ENCODE data around the gene LBX2. TPM values are rescaled to one million over a fixed set of nuclear protein-coding genes. Genes with fewer than 3 reads are reported as not detected.

The LBX2 gene
- total and polyA plus RNA-seq, 5 experiments from 2014 or later: not detected

- Mint-ChIP-seq H3K27ac (no peak overlapping the region), H3K4me1 (peaks cover 22 to 43% (median 40%) of the 10 kb centered on the region in 4 donors), H3K9me3 (peaks cover 0 to 1% (median 0%) of the 10 kb centered on the region in 9 donors), H3K27me3 (peaks cover 9 to 53% (median 33%) of the 10 kb centered on the region in 5 donors), H3K36me3 (peaks cover 4 to 14% (median 8%) of the 10 kb centered on the region in 3 donors), H3K4me3 (peak overlapping the region in 2 of 10 donors; percentile 3 to 21)
- no peak for ATAC-seq
- POLR2A ChIA-PET: interaction anchor here (0.7 to 2.7 kb wide), 5 partner anchors 7 to 499 kb away, joined by 3 to 18 read pairs (median 5); partner anchors contain the start of genes AUP1 and HTRA2
- DNase-seq: no peak
These were observed 11.9 kb upstream of the LBX2 start for GRCh38 chr2:74511104-74511989.

- H3K27ac Mint-ChIP-seq: peak overlapping the region in 1 of 10 donors; percentile 10
- peaks cover 18 to 42% (median 38%) of the 10 kb centered on the region in 4 donors for H3K4me1 Mint-ChIP-seq
- ATAC-seq: no peak
- peaks cover 5 to 23% (median 16%) of the 10 kb centered on the region in 3 donors for H3K36me3 Mint-ChIP-seq
- H3K4me3 Mint-ChIP-seq: no peak overlapping the region
- H3K27me3 Mint-ChIP-seq: peaks cover 8 to 52% (median 33%) of the 10 kb centered on the region in 5 donors
- POLR2A ChIA-PET: interaction anchor here (0.9 to 2.7 kb wide), 4 partner anchors 8 to 52 kb away, joined by 3 to 18 read pairs (median 6); partner anchors contain the start of genes AUP1, CCDC142, HTRA2 and TTC31
- no peak for DNase-seq
- H3K9me3 Mint-ChIP-seq: peaks cover 0 to 1% (median 0%) of the 10 kb centered on the region in 9 donors
These were observed 10.9 kb upstream of the LBX2 start for GRCh38 chr2:74510272-74510671.

- DNase-seq (no peak), ATAC-seq (peak; percentile 3 to 11)
- Mint-ChIP-seq H3K27ac (peak overlapping the region; percentile 98 to 100 (median 100)), H3K4me3 (peak overlapping the region; percentile 95 to 100 (median 99)), H3K9me3 (peaks cover 0 to 9% (median 0%) of the 10 kb centered on the region in 9 donors), H3K36me3 (peaks cover 15 to 36% (median 31%) of the 10 kb centered on the region in 3 donors), H3K4me1 (peaks cover 17 to 55% (median 50%) of the 10 kb centered on the region in 4 donors), H3K27me3 (peaks cover 17 to 64% (median 41%) of the 10 kb centered on the region in 5 donors)
- POLR2A ChIA-PET: interaction anchor here (1.1 to 2.9 kb wide), 7 partner anchors 9 to 50 kb away, joined by 3 to 17 read pairs (median 5); partner anchors contain the start of genes CCDC142, MOGS, TTC31 and WBP1
These were observed 8.6 kb upstream of the LBX2 start for GRCh38 chr2:74507926-74508520.

- Mint-ChIP-seq H3K4me3 (peak within 1 kb of the TSS; percentile 95 to 100 (median 99)), H3K36me3 (peaks cover 15 to 36% (median 31%) of the 10 kb centered on the region in 3 donors), H3K27me3 (peaks cover 14 to 64% (median 39%) of the 10 kb centered on the region in 5 donors), H3K9me3 (peaks cover 0 to 9% (median 0%) of the 10 kb centered on the region in 9 donors), H3K27ac (peak within 1 kb of the TSS; percentile 98 to 100 (median 100)), H3K4me1 (peaks cover 16 to 58% (median 54%) of the 10 kb centered on the region in 4 donors)
- POLR2A ChIA-PET: interaction anchor here (0.6 to 2.9 kb wide), 13 partner anchors 9 to 1330 kb away, joined by 3 to 17 read pairs (median 3); partner anchors contain the start of genes AUP1, CCDC142, HTRA2 and MOGS
- peak; percentile 92 to 100 (median 98) for DNase-seq
- peak; percentile 88 to 95 for ATAC-seq
These were observed 7.9 kb upstream of the LBX2 start, which contains the start of gene PCGF1 for GRCh38 chr2:74507145-74507925. Gene PCGF1 (minus strand): TSS chr2:74507695. CDS start chr2:74507668, 27 bp downstream.

GRCh38 chr2:74505448-74506246 lies 6.2 kb upstream of the LBX2 start:
- Mint-ChIP-seq H3K9me3 (peaks cover 0 to 9% (median 0%) of the 10 kb centered on the region in 9 donors), H3K27ac (peak overlapping the region in 1 of 10 donors; percentile 44), H3K4me3 (peak overlapping the region in 9 of 10 donors; percentile 4 to 60 (median 33)), H3K36me3 (peaks cover 15 to 36% (median 31%) of the 10 kb centered on the region in 3 donors), H3K4me1 (peaks cover 22 to 65% (median 61%) of the 10 kb centered on the region in 4 donors), H3K27me3 (peaks cover 14 to 68% (median 43%) of the 10 kb centered on the region in 5 donors)
- POLR2A ChIA-PET: interaction anchor here (1.0 to 2.5 kb wide), 7 partner anchors 10 to 83 kb away, joined by 3 to 17 read pairs (median 5); partner anchors contain the start of genes AUP1, CCDC142, DOK1 and HTRA2
- no peak for ATAC-seq
- DNase-seq: no peak

- Mint-ChIP-seq H3K9me3 (peaks cover 0 to 9% (median 0%) of the 10 kb centered on the region in 9 donors), H3K27me3 (peaks cover 15 to 77% (median 42%) of the 10 kb centered on the region in 5 donors), H3K27ac (peak overlapping the region in 1 of 10 donors; percentile 71), H3K36me3 (peaks cover 15 to 36% (median 31%) of the 10 kb centered on the region in 3 donors), H3K4me1 (peaks cover 22 to 74% (median 67%) of the 10 kb centered on the region in 4 donors), H3K4me3 (peak overlapping the region in 9 of 10 donors; percentile 21 to 75 (median 57))
- POLR2A ChIA-PET: interaction anchor here (0.7 to 2.5 kb wide), 9 partner anchors 9 to 84 kb away, joined by 3 to 9 read pairs (median 4); partner anchors contain the start of genes AUP1, DOK1, HTRA2 and MRPL53
- ATAC-seq (no peak), DNase-seq (no peak)
These were observed 5.2 kb upstream of the LBX2 start for GRCh38 chr2:74504591-74504990.

GRCh38 chr2:74503506-74504475 lies 4.4 kb upstream of the LBX2 start:
- H3K36me3 Mint-ChIP-seq: peaks cover 15 to 36% (median 31%) of the 10 kb centered on the region in 3 donors
- H3K4me3 Mint-ChIP-seq: peak overlapping the region; percentile 57 to 80 (median 68)
- peaks cover 26 to 79% (median 73%) of the 10 kb centered on the region in 4 donors for H3K4me1 Mint-ChIP-seq
- POLR2A ChIA-PET: interaction anchor here (0.6 to 2.5 kb wide), 11 partner anchors 8 to 85 kb away, joined by 3 to 9 read pairs (median 3); partner anchors contain the start of genes AUP1, CCDC142, HTRA2 and MRPL53
- no peak for ATAC-seq
- peaks cover 20 to 84% (median 45%) of the 10 kb centered on the region in 5 donors for H3K27me3 Mint-ChIP-seq
- DNase-seq: no peak
- no peak overlapping the region for H3K27ac Mint-ChIP-seq
- peaks cover 0 to 9% (median 0%) of the 10 kb centered on the region in 9 donors for H3K9me3 Mint-ChIP-seq

- H3K4me1 Mint-ChIP-seq: peaks cover 24 to 79% (median 73%) of the 10 kb centered on the region in 4 donors
- no peak for ATAC-seq
- peak in 5 of 10 donors; percentile 18 to 43 (median 31) for DNase-seq
- H3K4me3 Mint-ChIP-seq: peak overlapping the region; percentile 60 to 81 (median 72)
- H3K36me3 Mint-ChIP-seq: peaks cover 15 to 36% (median 31%) of the 10 kb centered on the region in 3 donors
- peaks cover 20 to 92% (median 51%) of the 10 kb centered on the region in 5 donors for H3K27me3 Mint-ChIP-seq
- H3K27ac Mint-ChIP-seq: no peak overlapping the region
- H3K9me3 Mint-ChIP-seq: peaks cover 0 to 9% (median 0%) of the 10 kb centered on the region in 9 donors
- POLR2A ChIA-PET: interaction anchor here (0.6 to 2.5 kb wide), 7 partner anchors 10 to 52 kb away, joined by 3 to 9 read pairs (median 4); partner anchors contain the start of genes AUP1, CCDC142, HTRA2 and MRPL53
These were observed 3.5 kb upstream of the LBX2 start for GRCh38 chr2:74502720-74503505.

Measured in naive thymus-derived CD8-positive, alpha-beta T cell (primary cell).